SK-N-SH treated with all-trans-retinoic acid at 6 μM for 48 hours (cell line): ENCODE measurements around the gene ARHGAP45.
"Not testable (repeated sequence)": the region's sequence is repeated elsewhere in the genome, so short reads cannot be mapped to it uniquely, and the experiment has no call there.

Source experiments
- ARNTL ChIP-seq: fragments of 450-650 bp; formaldehyde crosslinking; IDR thresholded peaks from 2 replicates; pipeline ENCODE4 v1.5.0; 2020; ENCODE audit warnings: low read depth, mild to moderate bottlenecking, moderate library complexity, borderline replicate concordance
- BACH2 ChIP-seq: fragments of 250-450 bp; sonication (Bioruptor Pico); IDR thresholded peaks from 2 replicates; pipeline ENCODE4 v1.9.0; 2021; ENCODE audit warnings: mild to moderate bottlenecking, borderline replicate concordance
- GLIS3 ChIP-seq: fragments of 250-450 bp; sonication (Bioruptor Pico); IDR thresholded peaks from 2 replicates; pipeline ENCODE4 v1.5.0; 2020; ENCODE audit warnings: mild to moderate bottlenecking, moderate library complexity
- ISL1 ChIP-seq: fragments of 250-450 bp; sonication (Bioruptor Pico); IDR thresholded peaks from 2 replicates; pipeline ENCODE4 v2.1.2; 2022; ENCODE audit warnings: mild to moderate bottlenecking, moderate library complexity
- PATZ1 ChIP-seq: fragments of 250-450 bp; sonication (Bioruptor Pico); IDR thresholded peaks from 2 replicates; pipeline ENCODE4 v1.8.0; 2020; ENCODE audit warnings: mild to moderate bottlenecking, moderate library complexity, borderline replicate concordance
- PPARA ChIP-seq: fragments of 250-450 bp; sonication (Bioruptor Pico); IDR thresholded peaks from 2 replicates; pipeline ENCODE4 v1.5.0; 2020; ENCODE audit warnings: mild to moderate bottlenecking, borderline replicate concordance
- RARB ChIP-seq: fragments of 250-450 bp; sonication (Bioruptor Pico); IDR thresholded peaks from 2 replicates; pipeline ENCODE4 v1.8.0; 2021; ENCODE audit warnings: mild to moderate bottlenecking, moderate library complexity
- SNAI2 ChIP-seq: fragments of 250-450 bp; sonication (Bioruptor Pico); IDR thresholded peaks from 2 replicates; pipeline ENCODE4 v1.5.0; 2020; ENCODE audit warnings: mild to moderate bottlenecking, moderate library complexity
- TCF4 ChIP-seq: fragments of 250-450 bp; sonication (Bioruptor Pico); IDR thresholded peaks from 2 replicates; pipeline ENCODE4 v1.8.0; 2021; ENCODE audit warnings: mild to moderate bottlenecking, moderate library complexity, borderline replicate concordance
- TOX ChIP-seq: fragments of 250-450 bp; sonication (Bioruptor Pico); IDR thresholded peaks from 2 replicates; pipeline ENCODE4 v1.8.0; 2021; ENCODE audit warnings: mild to moderate bottlenecking, moderate library complexity, borderline replicate concordance
- ZFP30 ChIP-seq: fragments of 450-650 bp; formaldehyde crosslinking; IDR thresholded peaks from 2 replicates; pipeline ENCODE4 v1.5.0; 2022; ENCODE audit warnings: mild to moderate bottlenecking, moderate library complexity
- ZNF565 ChIP-seq: fragments of 450-650 bp; formaldehyde crosslinking; conservative IDR thresholded peaks from 2 replicates; pipeline ENCODE4 v1.5.0; 2020; ENCODE audit warnings: low read depth, mild to moderate bottlenecking, moderate library complexity
- ZNF8 ChIP-seq: fragments of 450-650 bp; formaldehyde crosslinking; IDR thresholded peaks from 2 replicates; pipeline ENCODE4 v1.5.0; 2020; ENCODE audit warnings: mild to moderate bottlenecking, moderate library complexity
- TF ChIP-seq, protein P1 (sequence below): fragments of 250-450 bp; sonication (Bioruptor Pico); IDR thresholded peaks from 2 replicates; pipeline ENCODE4 v1.5.1; 2020; ENCODE audit warnings: low read depth, mild to moderate bottlenecking, moderate library complexity

DNA sequence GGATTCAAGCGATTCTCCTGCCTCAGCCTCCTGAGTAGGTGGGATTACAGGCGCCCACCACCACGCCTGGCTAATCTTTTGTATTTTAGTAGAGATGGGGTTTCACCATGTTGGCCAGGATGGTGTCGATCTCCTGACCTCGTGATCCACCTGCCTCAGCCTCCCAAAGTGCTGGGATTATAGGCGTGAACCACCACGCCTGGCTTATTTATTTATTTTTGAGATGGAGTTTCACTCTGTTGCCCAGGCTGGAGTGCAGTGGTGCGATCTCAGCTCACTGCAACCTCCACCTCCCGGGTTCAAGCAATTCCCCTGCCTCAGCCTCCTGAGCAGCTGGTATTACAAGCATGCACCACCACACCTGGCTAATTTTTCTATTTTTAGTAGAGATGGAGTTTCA, 47.8 kb downstream of the ARHGAP45 start:
- TF ChIP-seq SNAI2 (CRISPR knock-in tag); ARNTL (CRISPR knock-in tag); TCF4 (CRISPR knock-in tag); GLIS3 (CRISPR knock-in tag); PATZ1; PPARA (CRISPR knock-in tag); TOX; ZNF565 (CRISPR knock-in tag); BACH2 (CRISPR knock-in tag); RARB; ZNF8 (CRISPR knock-in tag); ISL1; ZFP30 (CRISPR knock-in tag): not testable (repeated sequence)
- TF ChIP-seq, protein P1, sequence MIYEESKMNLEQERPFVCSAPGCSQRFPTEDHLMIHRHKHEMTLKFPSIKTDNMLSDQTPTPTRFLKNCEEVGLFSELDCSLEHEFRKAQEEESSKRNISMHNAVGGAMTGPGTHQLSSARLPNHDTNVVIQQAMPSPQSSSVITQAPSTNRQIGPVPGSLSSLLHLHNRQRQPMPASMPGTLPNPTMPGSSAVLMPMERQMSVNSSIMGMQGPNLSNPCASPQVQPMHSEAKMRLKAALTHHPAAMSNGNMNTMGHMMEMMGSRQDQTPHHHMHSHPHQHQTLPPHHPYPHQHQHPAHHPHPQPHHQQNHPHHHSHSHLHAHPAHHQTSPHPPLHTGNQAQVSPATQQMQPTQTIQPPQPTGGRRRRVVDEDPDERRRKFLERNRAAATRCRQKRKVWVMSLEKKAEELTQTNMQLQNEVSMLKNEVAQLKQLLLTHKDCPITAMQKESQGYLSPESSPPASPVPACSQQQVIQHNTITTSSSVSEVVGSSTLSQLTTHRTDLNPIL (CRISPR knock-in tag), result not testable (repeated sequence)
